ENCODE data around the gene GJA10.
"Not testable (repeated sequence)": the region's sequence is repeated elsewhere in the genome, so short reads cannot be mapped to it uniquely, and the experiment has no call there.

Gene GJA10

GRCh38 chr6:89894169-89894568 lies at the start of gene GJA10:
Gene GJA10, plus strand, starts transcription at chr6:89894469. Its CDS starts 0 bp downstream, at chr6:89894469.
- no peak for DNase-seq

DNA sequence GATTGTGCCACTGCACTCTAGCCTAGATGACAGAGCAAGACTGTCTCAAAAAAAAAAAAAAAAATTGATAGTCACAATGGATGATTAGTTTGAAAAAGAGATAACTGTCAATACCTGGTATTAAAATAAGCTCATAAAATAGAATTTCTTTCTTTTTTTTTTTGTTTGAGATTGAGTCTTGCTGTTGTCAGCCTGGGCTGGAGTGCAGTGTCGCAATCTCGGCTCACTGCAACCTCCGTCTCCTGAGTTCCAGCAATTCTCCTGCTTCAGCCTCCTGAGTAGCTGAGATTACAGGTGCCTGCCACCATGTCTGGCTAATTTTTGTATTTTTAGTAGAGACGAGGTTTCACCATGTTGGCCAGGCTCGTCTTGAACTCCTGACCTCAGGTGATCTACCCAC lies 46.8 kb upstream of the GJA10 start:
- not testable (repeated sequence) for DNase-seq

- no peak for DNase-seq
These were observed 41.2 kb upstream of the GJA10 start for GRCh38 chr6:89853068-89853467.

- DNase-seq: peak; percentile 21
These were observed 36.2 kb upstream of the GJA10 start for GRCh38 chr6:89858041-89858440.

- no peak for DNase-seq
These were observed 34.5 kb upstream of the GJA10 start for GRCh38 chr6:89859744-89860143.

DNA sequence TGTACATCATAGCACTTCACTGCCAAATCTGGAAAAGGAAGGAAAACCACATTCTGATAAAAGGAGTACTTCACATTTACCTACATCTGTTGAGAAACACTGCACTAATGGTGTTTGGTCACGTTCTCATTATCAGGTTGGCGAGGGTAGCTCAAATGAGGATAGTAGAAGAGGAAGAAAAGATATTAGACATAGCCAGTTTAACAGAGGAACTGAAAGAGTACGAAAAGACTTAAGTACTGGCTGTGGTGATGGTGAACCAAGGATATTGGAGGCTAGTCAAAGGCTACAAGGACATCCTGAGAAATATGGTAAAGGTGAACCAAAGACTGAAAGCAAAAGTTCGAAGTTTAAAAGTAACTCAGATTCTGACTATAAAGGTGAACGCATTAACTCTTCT lies 32.0 kb upstream of the GJA10 start:
- DNase-seq: no peak

DNA sequence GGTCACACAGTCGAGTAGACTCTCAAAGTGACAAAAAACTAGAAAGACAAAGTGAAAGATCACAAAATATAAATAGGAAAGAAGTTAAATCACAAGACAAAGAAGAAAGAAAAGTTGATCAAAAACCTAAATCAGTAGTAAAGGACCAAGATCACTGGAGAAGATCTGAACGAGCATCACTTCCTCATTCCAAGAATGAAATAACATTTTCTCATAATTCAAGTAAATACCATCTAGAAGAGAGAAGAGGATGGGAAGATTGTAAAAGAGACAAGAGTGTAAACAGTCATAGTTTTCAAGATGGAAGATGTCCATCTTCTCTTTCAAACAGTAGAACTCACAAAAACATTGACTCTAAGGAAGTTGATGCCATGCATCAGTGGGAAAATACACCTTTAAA lies 31.6 kb upstream of the GJA10 start:
- no peak for DNase-seq

DNA sequence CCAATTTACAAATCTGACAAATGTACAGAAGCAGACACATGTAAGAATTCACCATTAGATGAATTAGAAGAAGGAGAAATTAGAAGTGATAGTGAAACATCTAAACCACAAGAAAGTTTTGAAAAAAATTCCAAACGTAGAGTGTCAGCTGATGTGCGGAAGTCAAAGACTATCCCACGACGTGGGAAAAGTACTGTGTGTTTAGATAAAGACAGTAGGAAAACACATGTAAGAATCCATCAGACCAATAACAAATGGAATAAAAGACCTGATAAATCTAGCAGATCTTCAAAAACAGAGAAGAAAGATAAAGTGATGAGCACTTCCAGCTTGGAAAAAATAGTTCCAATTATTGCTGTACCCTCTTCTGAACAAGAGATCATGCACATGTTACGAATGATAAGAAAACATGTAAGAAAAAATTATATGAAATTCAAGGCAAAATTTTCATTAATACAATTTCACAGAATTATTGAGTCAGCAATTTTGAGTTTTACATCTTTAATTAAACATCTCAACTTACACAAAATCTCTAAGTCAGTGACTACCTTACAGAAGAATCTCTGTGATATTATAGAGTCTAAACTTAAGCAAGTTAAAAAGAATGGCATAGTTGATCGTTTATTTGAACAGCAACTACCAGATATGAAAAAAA lies 28.1 kb upstream of the GJA10 start:
- DNase-seq: no peak

GRCh38 chr6:89873721-89874120 lies 20.5 kb upstream of the GJA10 start:
- no peak for DNase-seq

- DNase-seq: no peak
These were observed 19.8 kb upstream of the GJA10 start for GRCh38 chr6:89874438-89874837.

GRCh38 chr6:89886378-89887120 lies 7.7 kb upstream of the GJA10 start:
- no peak for DNase-seq

DNA sequence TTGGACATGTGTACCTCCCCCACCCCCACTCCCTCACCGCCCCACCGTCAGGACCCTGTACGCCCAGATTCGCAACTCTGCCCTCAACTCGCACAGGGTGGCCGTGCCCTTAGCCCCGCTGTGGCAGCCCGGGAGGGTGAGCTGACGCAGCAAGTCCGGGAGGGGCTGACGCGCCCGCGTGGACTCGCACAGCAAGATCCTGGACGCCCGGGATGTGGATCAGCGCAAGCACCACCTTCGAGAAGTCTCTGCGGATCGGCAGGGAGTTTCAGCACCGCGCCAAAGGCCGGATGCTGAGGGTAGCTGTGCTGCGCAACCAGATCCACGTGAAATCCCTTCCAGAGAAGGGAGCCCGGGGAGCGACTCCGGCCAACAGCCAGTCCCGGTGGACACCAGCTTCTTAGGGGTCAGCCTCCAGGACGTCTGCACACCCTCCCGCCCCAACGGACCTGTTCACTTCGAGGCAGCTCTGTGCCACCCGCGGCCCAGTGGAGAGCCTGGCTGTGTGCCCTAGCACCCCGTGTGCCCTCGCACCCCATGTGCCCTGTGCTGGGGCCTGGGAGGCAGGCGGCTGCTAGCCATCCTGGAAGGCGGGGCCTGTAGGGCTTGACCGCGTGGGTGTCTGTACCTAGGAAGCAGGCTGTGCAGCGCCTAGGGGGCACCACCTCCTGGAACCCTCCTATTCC lies 6.7 kb upstream of the GJA10 start:
- no peak for DNase-seq

- no peak for DNase-seq
These were observed 6.1 kb upstream of the GJA10 start for GRCh38 chr6:89888138-89888514.

GRCh38 chr6:89888871-89889270 lies 5.4 kb upstream of the GJA10 start:
- DNase-seq: no peak

DNA sequence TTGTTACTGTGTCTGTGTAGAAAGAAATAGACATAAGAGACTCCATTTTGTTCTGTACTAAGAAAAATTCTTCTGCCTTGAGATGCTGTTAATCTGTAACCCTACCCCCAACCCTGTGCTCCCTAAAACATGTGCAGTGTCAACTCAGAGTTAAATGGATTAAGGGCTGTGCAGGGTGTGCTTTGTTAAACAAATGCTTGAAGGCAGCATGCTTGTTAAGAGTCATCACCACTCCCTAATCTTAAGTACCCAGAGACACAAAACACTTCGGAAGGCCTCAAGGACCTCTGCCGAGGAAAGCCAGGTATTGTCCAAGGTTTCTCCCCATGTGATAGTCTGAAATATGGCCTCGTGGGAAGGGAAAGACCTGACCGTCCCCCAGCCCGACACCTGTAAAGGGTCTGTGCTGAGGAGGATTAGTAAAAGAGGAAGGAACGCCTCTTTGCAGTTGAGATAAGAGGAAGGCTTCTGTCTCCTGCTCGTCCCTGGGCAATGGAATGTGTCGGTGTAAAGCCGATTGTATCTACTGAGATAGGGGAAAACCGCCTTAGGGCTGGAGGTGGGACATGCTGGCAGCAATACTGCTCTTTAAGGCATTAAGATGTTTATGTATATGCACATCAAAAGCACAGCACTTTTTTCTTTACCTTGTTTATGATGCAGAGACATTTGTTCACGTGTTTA lies 3.3 kb upstream of the GJA10 start:
- DNase-seq: not testable (repeated sequence)

GRCh38 chr6:89892577-89892976 lies 1.7 kb upstream of the GJA10 start:
- DNase-seq: not testable (repeated sequence)

GRCh38 chr6:89895276-89895874 lies 1.1 kb downstream of the GJA10 start:
- DNase-seq: peak; percentile 8

DNA sequence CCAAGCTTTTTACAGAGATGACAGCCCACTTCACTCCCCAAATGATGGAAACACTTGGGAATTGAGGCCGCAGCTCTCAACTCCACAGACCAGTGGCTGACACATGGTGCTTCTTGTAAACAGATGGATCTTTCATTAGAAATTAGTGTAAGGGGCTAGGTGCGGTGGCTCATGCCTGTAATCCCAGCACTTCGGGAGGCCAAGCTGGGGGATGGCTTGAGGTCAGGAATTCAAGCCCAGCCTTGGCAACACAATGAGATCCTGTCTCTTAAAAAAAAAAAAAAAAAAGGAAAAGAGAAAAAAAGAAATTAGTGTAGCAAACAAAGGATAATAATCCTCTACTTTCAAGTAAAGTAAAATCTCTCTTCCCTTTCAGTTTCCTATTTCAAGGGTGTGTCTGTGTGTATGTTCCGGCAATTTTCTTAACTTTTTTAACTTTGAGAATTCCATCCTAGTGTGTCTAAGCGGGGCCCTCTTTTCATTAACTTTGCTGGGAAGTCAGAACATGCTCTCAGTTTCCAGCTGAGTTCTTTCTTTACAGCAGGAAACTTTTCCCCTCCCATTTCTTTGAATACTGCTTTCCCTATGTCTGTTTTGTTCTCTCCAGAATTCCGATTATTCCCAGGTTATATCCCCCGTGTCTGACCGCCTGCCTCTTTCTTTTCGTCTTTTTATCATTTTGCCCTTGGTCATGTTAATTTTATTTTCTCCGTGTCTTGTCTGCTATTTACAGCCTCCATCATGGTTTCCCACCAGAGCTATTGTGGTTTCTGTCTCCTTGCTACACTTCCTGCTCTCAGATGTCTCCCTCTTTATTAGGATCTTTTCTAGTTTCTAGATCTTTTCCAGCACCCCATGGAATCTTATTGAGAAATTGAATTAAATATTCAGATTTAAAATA lies 16.0 kb downstream of the GJA10 start:
- peak; percentile 20 for DNase-seq

DNA sequence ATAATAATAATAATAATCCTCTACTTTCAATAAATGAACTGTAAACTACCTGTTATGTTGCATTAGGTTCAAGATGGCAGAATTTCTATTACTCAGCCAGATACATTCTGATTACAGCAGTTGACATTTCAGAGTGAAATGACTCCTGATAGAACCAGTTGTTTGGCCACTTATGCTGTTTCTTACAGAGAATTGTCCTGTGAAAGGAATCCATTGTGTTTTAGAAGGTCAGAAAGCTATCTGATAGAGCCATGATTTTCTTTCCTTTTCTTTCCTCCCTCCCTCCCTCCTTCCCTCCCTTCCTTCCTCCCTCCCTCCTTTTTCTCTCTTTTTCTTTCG lies 16.6 kb downstream of the GJA10 start:
- no peak for DNase-seq

GRCh38 chr6:89916136-89916920 lies 22.1 kb downstream of the GJA10 start:
- no peak for DNase-seq

GRCh38 chr6:89917216-89917615 lies 22.9 kb downstream of the GJA10 start:
- DNase-seq: no peak
